Measurements from ENCODE around the gene CALN1.

The CALN1 gene

DNA sequence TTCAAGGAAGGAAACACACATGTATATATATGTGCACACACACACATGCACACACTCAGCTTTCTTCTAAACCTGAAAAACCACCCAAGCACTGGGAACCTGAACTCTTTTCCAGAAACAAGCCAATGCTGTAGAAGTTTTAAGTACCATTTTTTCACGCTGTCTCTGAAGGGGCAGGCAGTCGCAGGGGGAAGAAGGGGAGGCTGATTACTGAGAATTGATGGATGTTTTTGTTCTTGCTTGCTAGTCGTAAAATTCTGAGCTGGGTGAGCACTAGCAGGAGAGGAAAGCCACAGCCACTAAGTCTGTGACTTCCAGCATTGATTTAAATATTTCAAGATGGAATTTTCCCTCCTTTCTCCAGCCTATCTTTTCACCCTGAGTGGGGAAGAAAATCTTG, 391.8 kb downstream of the CALN1 start:
- H3K4me1 Mint-ChIP-seq, result peaks cover 42% of the 10 kb centered on the region
- peaks cover 12% of the 10 kb centered on the region for H3K36me3 Mint-ChIP-seq (ENCODE audit: low read depth)
- no peaks in the 10 kb centered on the region for H3K9me3 Mint-ChIP-seq
- no peak overlapping the region for H3K4me3 Mint-ChIP-seq
- DNase-seq, result peak; percentile 5
- H3K27ac Mint-ChIP-seq, result peak overlapping the region; percentile 66
- TF ChIP-seq, protein P1, sequence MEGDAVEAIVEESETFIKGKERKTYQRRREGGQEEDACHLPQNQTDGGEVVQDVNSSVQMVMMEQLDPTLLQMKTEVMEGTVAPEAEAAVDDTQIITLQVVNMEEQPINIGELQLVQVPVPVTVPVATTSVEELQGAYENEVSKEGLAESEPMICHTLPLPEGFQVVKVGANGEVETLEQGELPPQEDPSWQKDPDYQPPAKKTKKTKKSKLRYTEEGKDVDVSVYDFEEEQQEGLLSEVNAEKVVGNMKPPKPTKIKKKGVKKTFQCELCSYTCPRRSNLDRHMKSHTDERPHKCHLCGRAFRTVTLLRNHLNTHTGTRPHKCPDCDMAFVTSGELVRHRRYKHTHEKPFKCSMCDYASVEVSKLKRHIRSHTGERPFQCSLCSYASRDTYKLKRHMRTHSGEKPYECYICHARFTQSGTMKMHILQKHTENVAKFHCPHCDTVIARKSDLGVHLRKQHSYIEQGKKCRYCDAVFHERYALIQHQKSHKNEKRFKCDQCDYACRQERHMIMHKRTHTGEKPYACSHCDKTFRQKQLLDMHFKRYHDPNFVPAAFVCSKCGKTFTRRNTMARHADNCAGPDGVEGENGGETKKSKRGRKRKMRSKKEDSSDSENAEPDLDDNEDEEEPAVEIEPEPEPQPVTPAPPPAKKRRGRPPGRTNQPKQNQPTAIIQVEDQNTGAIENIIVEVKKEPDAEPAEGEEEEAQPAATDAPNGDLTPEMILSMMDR (IDR thresholded peaks at IDR 0.05), result no peak
- peaks cover 8% of the 10 kb centered on the region for H3K27me3 Mint-ChIP-seq (ENCODE audit: low read depth, poor library complexity)

- H3K27ac Mint-ChIP-seq, result no peak overlapping the region
- H3K36me3 Mint-ChIP-seq (ENCODE audit: low read depth), result peaks cover 12% of the 10 kb centered on the region
- H3K27me3 Mint-ChIP-seq (ENCODE audit: low read depth, poor library complexity), result peaks cover 8% of the 10 kb centered on the region
- H3K9me3 Mint-ChIP-seq, result no peaks in the 10 kb centered on the region
- TF ChIP-seq, protein P1 (IDR thresholded peaks at IDR 0.05), result no peak
- peaks cover 42% of the 10 kb centered on the region for H3K4me1 Mint-ChIP-seq
- no peak overlapping the region for H3K4me3 Mint-ChIP-seq
- DNase-seq, result no peak
Observed at GRCh38 chr7:72019436-72019835, 392.7 kb downstream of the CALN1 start.

DNA sequence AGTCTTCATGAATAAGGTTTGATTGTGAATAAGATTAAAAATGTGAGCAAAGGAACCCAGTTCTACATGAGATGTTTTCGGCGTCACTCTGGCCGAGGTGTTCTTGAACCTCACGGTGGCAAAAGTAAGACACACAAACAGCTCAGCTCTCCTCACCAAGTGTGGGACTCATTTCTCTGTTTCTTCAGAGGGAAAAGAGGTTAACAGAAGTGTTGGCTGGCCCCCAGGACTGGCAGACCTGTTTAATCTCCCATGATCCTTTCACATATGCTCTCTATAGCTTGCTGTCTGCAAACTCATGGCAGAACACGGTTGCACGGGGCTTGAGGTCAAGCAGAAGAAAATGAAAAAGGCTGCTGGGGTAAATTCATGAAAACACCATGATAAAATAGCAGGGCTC, 394.4 kb downstream of the CALN1 start:
- H3K4me1 Mint-ChIP-seq, result peaks cover 42% of the 10 kb centered on the region
- H3K9me3 Mint-ChIP-seq, result no peaks in the 10 kb centered on the region
- DNase-seq, result no peak
- TF ChIP-seq, protein P1 (IDR thresholded peaks at IDR 0.05), result no peak
- H3K27ac Mint-ChIP-seq, result no peak overlapping the region
- no peak overlapping the region for H3K4me3 Mint-ChIP-seq
- H3K27me3 Mint-ChIP-seq (ENCODE audit: low read depth, poor library complexity), result peaks cover 10% of the 10 kb centered on the region
- peaks cover 7% of the 10 kb centered on the region for H3K36me3 Mint-ChIP-seq (ENCODE audit: low read depth)

DNA sequence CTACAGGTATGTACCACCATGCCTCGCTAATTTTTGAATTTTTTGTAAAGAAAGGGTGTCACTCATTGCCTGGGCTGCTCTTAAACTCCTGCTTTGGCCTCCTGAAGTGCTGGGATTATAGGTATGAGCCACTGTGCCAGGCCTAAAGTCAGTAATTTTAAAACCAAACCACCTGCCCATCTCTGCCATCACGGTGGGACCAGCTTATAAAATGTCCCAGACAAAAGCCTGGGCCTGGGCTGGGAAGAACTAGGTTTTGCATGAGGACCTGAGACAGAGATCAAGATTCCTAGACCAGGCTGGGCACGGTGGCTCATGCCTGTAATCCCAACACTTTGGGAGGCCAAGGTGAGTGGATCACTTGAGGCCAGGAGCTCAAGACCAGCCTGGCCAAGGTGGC, 395.6 kb downstream of the CALN1 start:
- DNase-seq, result no peak
- no peaks in the 10 kb centered on the region for H3K9me3 Mint-ChIP-seq
- no peaks in the 10 kb centered on the region for H3K36me3 Mint-ChIP-seq (ENCODE audit: low read depth)
- H3K4me3 Mint-ChIP-seq, result no peak overlapping the region
- peaks cover 12% of the 10 kb centered on the region for H3K27me3 Mint-ChIP-seq (ENCODE audit: low read depth, poor library complexity)
- H3K27ac Mint-ChIP-seq, result no peak overlapping the region
- H3K4me1 Mint-ChIP-seq, result peaks cover 33% of the 10 kb centered on the region
- TF ChIP-seq, protein P1 (IDR thresholded peaks at IDR 0.05), result no peak

- H3K27ac Mint-ChIP-seq, result no peak overlapping the region
- H3K9me3 Mint-ChIP-seq, result no peaks in the 10 kb centered on the region
- no peak overlapping the region for H3K4me3 Mint-ChIP-seq
- no peak for DNase-seq
- H3K36me3 Mint-ChIP-seq (ENCODE audit: low read depth), result no peaks in the 10 kb centered on the region
- TF ChIP-seq, protein P1 (IDR thresholded peaks at IDR 0.05), result no peak
- H3K27me3 Mint-ChIP-seq (ENCODE audit: low read depth, poor library complexity), result peaks cover 11% of the 10 kb centered on the region
- H3K4me1 Mint-ChIP-seq, result peaks cover 18% of the 10 kb centered on the region
Observed at GRCh38 chr7:72015136-72015535, 397.0 kb downstream of the CALN1 start.

- Mint-ChIP-seq H3K27ac (no peak overlapping the region), H3K4me1 (no peaks in the 10 kb centered on the region), H3K9me3 (peaks cover 17% of the 10 kb centered on the region), H3K36me3 (ENCODE audit: low read depth) (no peaks in the 10 kb centered on the region), H3K27me3 (ENCODE audit: low read depth, poor library complexity) (peaks cover 2% of the 10 kb centered on the region), H3K4me3 (no peak overlapping the region)
- TF ChIP-seq, protein P1 (IDR thresholded peaks at IDR 0.05), result no peak
- no peak for DNase-seq
Observed at GRCh38 chr7:72007018-72007417, 405.1 kb downstream of the CALN1 start.
